Limb (tissue), 2 donors: Measurements from ENCODE around the gene PFKL.

Experiments
- DNase-seq, 2 donors: peaks; one replicate each; pipeline ENCODE4 v3.0.0-alpha.2; 2016; ENCODE audit errors: extremely low spot score in 2 of 2

Gene PFKL

GRCh38 chr21:44299458-44300261 is at the start of gene PFKL:
Gene PFKL, plus strand, starts transcription at chr21:44300053. Its CDS starts 53 bp downstream, at chr21:44300106.
- DNase-seq: peak in 1 of 2 donors; percentile 83

GRCh38 chr21:44253832-44254710 is 45.8 kb upstream of the PFKL start:
- DNase-seq: no peak

DNA sequence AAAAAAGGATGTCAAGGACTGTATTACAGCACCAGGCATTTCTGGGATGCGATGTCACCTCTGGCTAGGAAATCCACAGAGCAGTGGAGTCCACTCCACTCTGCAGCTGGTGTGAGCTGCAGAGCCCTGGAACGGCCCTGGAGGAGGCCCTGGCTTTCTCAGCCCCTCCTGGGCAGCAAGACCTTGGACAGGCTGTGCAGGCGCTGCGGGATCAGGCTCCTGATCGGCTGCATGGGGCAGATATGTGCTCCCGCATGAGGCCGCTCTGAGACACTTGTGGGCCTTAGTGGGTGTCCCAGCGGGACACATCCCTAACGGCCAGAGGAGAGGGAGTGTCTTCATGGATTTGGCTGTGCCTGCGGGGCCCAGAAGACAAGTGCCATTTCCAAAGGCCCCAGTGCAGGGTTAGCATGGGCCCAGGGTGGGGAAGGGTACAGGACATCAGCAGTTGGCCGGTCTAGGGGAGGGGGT is 44.3 kb upstream of the PFKL start:
- no peak for DNase-seq

- DNase-seq: no peak
Measured at GRCh38 chr21:44258056-44258725, 41.7 kb upstream of the PFKL start.

DNA sequence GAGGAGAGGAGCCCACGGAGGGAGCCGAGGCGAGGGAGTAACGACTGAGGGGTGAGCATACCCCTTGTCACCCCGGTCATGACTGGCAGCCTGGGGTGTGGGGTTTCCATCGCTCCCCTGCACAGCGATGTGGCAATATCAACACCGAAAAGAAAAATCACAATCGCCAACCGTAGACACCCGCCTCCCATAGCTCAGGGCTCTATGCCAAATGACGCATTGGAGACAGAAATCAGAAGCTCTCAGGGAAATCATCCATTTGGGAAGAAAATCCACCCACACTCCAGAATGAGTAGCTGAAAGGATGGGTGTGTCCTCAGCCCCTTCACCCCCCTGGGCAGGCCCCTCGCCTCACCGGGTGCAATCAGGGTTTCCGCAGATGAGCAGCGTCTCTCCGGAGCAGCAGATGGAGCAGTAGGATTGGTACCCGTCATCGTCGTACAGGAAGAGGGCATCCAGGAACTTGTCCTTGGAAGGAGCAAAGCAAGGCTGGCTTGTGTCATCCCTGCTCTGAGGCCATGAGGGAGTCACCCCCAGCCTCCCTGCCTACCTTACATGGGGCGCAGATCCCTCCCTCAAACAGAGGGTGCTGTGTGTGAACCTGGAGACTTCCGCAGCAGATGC is 40.7 kb upstream of the PFKL start:
- DNase-seq: no peak

DNA sequence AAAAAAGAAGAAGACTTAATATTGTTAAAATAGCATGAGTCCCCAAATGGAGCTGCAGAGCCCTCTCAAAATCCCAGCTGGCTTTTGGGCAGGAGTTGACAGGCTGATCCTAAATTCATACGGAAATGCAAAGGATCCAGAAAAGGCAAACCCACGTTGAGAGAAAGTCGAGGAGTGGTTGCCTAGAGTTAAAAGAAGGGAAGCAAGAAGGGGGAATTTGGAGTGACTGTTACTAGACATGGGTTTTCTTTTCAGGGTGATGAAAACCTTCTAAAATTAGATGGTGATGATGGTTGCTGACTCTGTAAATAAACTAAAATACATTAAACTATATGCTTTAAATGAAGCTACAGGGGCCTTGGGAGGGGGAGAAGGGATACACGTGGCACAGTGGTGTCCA is 39.8 kb upstream of the PFKL start:
- no peak for DNase-seq

DNA sequence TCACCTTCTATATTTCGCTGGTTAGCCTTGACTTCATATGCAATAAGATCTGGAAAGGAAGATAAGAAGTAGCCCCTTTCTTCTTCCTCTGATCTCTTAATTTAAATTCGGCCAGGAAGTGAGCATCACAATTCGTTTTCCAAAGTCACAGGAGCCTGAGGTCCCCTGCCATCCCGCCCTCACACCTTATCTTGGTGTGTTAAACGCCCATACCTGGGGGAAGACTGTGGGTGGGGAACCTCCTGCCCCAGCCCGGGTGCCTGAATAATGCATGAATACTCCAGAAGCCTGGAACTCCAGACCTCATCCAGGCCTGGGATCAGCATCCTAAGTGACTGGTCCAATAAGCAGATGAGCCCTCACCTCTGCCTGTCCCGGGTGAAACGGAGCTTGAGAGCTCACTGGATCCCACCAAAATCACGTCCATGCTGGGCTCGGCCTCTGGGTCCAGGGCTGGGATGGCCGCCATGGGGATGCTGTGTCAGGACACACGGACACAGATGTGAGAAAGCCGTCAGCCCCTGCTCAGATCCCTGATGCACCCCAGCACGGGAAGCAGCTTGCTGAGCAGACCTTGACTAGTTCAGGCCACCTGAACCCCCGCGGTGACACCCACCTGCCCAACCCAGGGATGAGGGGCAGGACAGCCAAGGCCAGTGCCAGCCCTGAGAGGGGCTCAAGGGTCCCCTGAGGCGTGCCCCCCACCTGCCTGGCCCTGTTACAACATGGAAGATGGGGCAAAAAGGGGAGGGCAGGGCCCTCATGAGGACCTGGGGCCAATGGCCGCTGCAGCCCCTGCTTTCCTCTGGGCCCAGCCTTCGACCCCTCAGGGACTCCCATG is 38.8 kb upstream of the PFKL start:
- no peak for DNase-seq

DNA sequence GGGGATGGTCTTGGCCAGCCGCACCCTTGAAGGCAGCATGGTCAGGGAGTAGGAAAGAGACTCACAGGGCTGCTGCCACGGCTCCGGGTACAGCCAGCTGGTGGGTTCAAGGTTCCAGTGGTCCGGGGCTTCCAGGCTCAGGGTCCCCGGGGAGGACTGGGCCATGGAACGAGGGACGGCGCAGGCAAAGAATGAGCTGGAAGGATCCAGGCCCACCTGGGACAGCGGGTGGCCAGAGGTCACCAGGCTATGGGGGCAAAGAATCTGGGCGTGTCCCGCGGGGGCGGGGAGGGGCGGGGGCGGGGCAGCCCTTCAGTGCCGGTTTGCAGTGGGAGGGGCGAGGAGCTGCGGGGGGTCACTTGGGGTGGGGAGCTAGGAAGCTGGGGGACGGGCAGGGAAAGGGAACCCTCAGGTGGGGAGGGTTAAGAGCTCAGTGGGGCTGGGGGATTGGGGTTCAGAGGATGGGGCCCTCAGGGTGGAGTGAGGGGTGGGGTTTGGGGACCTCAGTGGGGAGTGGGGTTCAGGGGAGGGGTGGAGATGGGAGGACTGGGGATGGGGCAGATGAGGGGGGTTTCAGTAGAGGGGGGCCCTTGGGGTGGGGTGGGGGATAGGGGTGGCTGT is 38.1 kb upstream of the PFKL start, which contains the start of gene DNMT3L:
DNMT3L (minus strand) TSS at position 223 of the 621 bp plus-strand sequence. CDS start 638 bp downstream, outside the sequence.
- no peak for DNase-seq

GRCh38 chr21:44262338-44263056 is 37.4 kb upstream of the PFKL start:
- no peak for DNase-seq

- no peak for DNase-seq
Measured at GRCh38 chr21:44263221-44263760, 36.6 kb upstream of the PFKL start.

DNA sequence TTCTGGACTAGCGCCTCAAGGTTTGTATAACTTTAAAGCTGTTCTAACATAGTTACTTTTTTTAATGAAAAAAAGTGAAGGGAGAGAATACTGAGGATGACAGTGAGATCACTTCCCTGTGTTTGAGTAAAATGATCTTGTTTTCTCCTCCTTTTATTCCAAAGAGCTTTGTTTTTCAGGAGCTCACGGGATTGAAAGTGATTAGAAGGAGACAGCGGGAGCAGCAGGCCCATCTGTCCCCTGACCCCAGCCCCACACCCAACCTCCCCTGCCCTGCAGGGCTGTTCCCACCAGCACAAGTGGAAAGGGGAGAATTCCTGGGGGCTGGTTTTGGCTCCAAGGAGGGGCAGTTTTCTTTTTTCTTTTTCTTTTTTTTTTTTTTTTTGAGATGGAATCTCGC is 36.1 kb upstream of the PFKL start:
- no peak for DNase-seq

- no peak for DNase-seq
Measured at GRCh38 chr21:44265734-44266270, 34.1 kb upstream of the PFKL start.

- no peak for DNase-seq
Measured at GRCh38 chr21:44267655-44268142, 32.2 kb upstream of the PFKL start.

DNA sequence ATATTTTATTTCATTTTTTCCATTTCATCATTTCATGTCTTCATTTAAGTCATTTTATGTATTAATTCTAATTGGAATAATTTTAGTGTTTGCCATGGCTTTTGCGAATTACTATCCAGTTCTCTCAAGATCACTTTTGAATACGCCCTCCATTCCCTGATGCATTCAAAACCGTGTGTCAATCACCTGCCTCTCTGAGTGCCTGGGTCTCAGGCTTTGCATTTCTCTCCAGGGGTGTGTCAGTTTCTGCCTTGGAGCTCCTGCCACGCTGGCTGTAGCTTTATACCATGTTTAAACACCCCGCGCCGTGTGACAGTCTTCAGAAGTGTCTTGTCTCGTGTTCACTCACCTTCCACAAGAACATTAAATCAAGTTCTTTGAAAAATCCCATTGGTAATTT is 30.8 kb upstream of the PFKL start:
- no peak for DNase-seq

DNA sequence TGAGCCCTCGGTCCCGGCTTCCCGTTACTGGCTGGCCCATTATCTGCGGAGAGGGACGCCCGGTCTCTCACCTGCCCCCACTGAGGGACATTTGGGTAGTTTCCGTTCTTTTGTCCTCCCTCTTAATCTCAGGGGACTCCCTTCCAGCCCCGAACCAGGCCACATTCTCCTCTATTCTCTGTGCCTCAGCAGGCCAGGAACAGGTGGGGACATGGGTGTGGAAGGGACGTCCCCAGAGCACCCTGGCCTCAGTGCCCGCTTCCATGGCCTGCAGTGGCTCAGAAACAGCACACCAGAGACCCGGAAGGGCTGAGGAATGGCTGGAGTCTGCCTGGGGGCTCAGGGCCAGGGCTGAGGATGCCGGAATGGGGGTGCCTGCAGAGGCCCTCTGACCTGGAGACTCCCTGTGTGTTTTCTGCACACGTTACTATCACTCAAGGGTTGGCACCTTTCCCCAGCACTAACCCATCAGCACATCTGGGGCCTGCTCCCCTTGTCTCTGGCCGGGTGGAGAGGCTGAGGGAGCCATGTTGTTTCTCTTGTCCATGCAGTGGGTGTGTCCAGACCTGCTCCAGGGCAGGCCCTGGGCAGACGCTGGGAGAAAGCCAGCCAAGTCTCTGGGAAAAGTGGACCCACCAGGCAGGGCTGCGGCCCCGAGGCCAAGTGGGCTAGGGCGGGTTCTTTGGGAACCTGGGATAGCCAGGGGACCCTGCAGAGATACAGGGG is 28.1 kb upstream of the PFKL start:
- DNase-seq: no peak

DNA sequence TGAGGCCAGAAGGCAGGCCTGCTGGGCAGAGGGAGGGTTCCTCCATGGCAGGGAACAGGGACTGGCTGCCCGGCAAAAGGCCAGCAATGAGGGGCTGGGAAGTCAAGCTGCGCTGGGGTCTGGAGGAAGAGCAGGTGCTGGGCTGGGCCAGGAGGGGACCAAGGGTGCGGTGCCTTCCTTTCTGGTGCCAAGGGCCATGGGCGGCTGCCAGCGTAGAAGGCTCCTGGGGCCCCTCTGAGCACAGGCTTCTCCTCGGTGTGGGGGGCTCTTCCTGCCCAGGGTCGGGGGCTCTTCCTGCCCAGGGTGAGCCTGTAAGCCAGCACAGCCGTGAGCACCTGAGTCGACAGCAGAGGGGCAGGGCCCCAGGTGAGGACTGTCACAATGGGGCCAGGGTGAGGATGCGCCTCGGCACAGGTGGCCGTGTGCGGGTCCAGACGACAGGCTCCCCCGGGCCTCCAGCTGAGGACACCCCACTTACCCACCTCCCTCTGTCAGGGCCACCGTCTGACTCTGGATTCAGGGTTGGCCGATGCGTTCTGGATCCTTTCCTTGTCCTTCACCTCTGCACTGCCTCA is 27.5 kb upstream of the PFKL start:
- DNase-seq: no peak

DNA sequence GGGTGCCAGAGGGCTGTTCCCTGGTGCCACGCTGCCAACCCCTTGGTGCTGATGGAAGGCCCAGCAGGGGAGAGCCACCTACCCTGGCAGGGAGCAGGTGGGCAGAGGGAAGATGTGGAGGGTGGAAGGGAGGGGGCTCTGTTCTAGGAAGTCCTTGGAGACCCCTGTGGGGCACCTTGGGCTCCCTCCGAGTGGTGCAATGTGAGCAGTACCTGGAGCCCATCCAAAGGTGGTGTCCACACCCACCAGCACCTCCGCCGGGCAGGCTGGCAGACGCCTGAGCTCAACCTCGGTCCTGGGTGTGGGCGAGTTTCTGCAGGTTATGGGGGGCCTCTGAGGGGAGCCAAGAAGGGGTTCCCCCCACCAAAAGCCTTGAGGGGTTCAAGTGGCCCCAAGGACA is 26.8 kb upstream of the PFKL start:
- DNase-seq: no peak
